Ectodermal cell (in vitro differentiated cells): ENCODE data around the gene DAPK2. TPM values are rescaled to one million over a fixed set of nuclear protein-coding genes. Genes with fewer than 3 reads are reported as not detected.
"Not testable (repeated sequence)": the region's sequence is repeated elsewhere in the genome, so short reads cannot be mapped to it uniquely, and the experiment has no call there.

Source experiments
- H3K27ac ChIP-seq: 2 replicates; pipeline ENCODE4 v1.7.0; 2013; ENCODE audit warnings: mild to moderate bottlenecking, low read depth, low read length; ENCODE audit not compliant: insufficient read depth, poor library complexity, severe bottlenecking
- H3K27me3 ChIP-seq: 2 replicates; pipeline ENCODE4 v1.7.0; 2013; ENCODE audit warnings: mild to moderate bottlenecking, low read length; ENCODE audit not compliant: insufficient read depth, control insufficient read depth, poor library complexity, severe bottlenecking
- H3K36me3 ChIP-seq: one replicate; pipeline ENCODE4 v1.7.0; 2013; ENCODE audit warnings: low read length; ENCODE audit not compliant: control insufficient read depth, insufficient read depth
- H3K4me1 ChIP-seq: one replicate; pipeline ENCODE4 v1.7.0; 2013; ENCODE audit warnings: low read length; ENCODE audit not compliant: control insufficient read depth, insufficient read depth
- H3K4me3 ChIP-seq: 2 replicates; pipeline ENCODE4 v1.7.0; 2013; ENCODE audit warnings: low read depth, low read length, control low read depth; ENCODE audit not compliant: insufficient read depth
- H3K9me3 ChIP-seq: 2 replicates; pipeline ENCODE4 v1.7.0; 2013; ENCODE audit warnings: mild to moderate bottlenecking, low read length, moderate library complexity; ENCODE audit not compliant: control insufficient read depth
- WGBS, 2 experiments: methylation state at CpG; one replicate each; pipeline ENCODE4 v1.1.7; 2013; ENCODE audit warnings: missing lambda C conversion rate in 2 of 2; 5-methylcytosine and 5-hydroxymethylcytosine counted together
- polyA plus RNA-seq, 4 experiments: library from polyadenylated mRNA; stranded (reverse); fragments of 50-300 nt; gene quantifications; one replicate each; pipeline ENCODE4 v1.2.3, GENCODE V29; 2013

DAPK2 gene
- 3.2 TPM for polyA plus RNA-seq (2013, experiment 1 of 4)
- polyA plus RNA-seq (2013, experiment 2 of 4): 3.6 TPM
- 4.1 TPM for polyA plus RNA-seq (2013, experiment 3 of 4)
- polyA plus RNA-seq (2013, experiment 4 of 4): 4.2 TPM

GRCh38 chr15:64046421-64047153, at the start of gene DAPK2:
DAPK2 (minus strand) TSS chr15:64046485; CDS start chr15:64040261, 6,224 bp downstream.
- Histone ChIP-seq H3K4me1 (peaks cover 9% of the 10 kb centered on the region), H3K27me3 (peaks cover 27% of the 10 kb centered on the region), H3K36me3 (no peaks in the 10 kb centered on the region), H3K9me3 (no peaks in the 10 kb centered on the region), H3K27ac (no peak within 1 kb of the TSS), H3K4me3 (peak within 1 kb of the TSS; percentile 49)
- WGBS, 2 experiments: 12% methylated on average over 49 to 50 of the region's 50 CpGs

DNA sequence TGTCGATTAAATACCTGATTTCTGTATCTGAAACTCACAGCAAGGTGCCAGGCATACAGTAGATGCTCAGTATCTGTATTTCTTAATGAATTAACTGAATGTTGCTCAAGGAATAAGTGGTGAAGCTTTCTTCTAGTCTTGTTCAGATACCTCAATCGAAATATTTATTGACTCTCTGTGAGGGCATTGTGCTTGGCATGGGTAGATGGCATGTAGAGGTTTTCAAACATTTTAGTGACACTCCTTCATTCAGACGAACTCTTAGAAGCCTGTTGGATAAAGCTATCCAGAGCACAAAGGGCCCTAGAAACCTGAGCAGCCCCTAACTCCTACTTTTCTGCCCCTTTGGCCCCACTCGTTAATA, 49.1 kb upstream of the DAPK2 start:
- Histone ChIP-seq H3K36me3 (no peaks in the 10 kb centered on the region), H3K4me3 (peak overlapping the region; percentile 67), H3K27ac (no peak overlapping the region), H3K4me1 (peaks cover 13% of the 10 kb centered on the region), H3K9me3 (no peaks in the 10 kb centered on the region), H3K27me3 (no peaks in the 10 kb centered on the region)
- 42 to 47% methylated on average over 4 of the region's 4 CpGs for WGBS, 2 experiments

- peaks cover 13% of the 10 kb centered on the region for H3K4me1 ChIP-seq
- H3K27ac ChIP-seq: peak within 1 kb of the TSS; percentile 76
- H3K36me3 ChIP-seq: no peaks in the 10 kb centered on the region
- H3K27me3 ChIP-seq: no peaks in the 10 kb centered on the region
- peak within 1 kb of the TSS; percentile 95 for H3K4me3 ChIP-seq
- no peaks in the 10 kb centered on the region for H3K9me3 ChIP-seq
- 0 to 1% methylated on average over 41 of the region's 41 CpGs for WGBS, 2 experiments
Observed at GRCh38 chr15:64093627-64094417, 47.5 kb upstream of the DAPK2 start, which contains the start of gene CIAO2A. CIAO2A (minus strand) TSS chr15:64093838; CDS start chr15:64093768, 70 bp downstream.

GRCh38 chr15:64092864-64093626, 46.8 kb upstream of the DAPK2 start:
- Histone ChIP-seq H3K27me3 (no peaks in the 10 kb centered on the region), H3K27ac (peak overlapping the region; percentile 76), H3K4me1 (peaks cover 13% of the 10 kb centered on the region)

DNA sequence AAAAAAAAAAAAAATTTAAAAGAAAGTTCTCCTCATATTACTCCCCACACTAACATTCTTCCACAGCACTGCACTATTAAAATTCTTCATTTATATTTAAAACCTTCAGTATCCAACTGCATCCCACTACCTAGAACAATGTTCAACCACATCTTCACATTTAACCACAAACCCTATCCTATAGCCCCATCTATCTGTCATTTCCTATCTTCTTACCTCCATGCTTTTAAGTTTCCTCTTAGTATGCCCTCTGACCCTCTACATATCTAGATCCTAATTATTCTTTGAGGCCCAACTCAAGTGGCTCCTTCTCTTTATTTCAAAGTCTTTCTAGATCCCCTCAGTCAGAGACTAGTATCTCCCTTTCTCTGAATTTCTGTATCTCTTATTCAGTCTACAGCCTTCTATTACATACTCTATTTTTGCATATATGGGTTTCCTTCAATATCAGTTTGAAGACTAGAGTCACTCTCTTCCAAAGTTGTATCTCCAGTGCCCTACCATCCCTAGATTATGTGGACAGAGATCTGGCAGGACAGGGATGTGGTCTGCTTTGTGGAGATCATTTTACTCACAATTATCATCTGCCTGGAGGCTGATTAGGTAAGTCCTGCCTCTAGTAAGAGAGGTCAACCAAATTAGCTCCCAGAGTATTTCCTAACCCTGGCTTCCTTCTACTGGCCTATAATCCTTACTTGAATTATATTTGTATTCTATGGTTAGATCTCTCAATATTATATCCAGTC, 46.0 kb upstream of the DAPK2 start:
- H3K4me1 ChIP-seq: peaks cover 9% of the 10 kb centered on the region
- H3K36me3 ChIP-seq: peaks cover 13% of the 10 kb centered on the region
- H3K27me3 ChIP-seq: no peaks in the 10 kb centered on the region
- H3K9me3 ChIP-seq: no peaks in the 10 kb centered on the region
- no peak overlapping the region for H3K27ac ChIP-seq
- peak overlapping the region; percentile 95 for H3K4me3 ChIP-seq

More at GRCh38 chr15:64092864-64093626, 46.8 kb upstream of the DAPK2 start:
- 9% methylated on average over 22 of the region's 22 CpGs for WGBS, 2 experiments
- Histone ChIP-seq H3K4me3 (peak overlapping the region; percentile 95), H3K9me3 (no peaks in the 10 kb centered on the region), H3K36me3 (peaks cover 5% of the 10 kb centered on the region)

GRCh38 chr15:64090527-64090926, 44.2 kb upstream of the DAPK2 start:
- H3K9me3 ChIP-seq: no peaks in the 10 kb centered on the region
- peaks cover 6% of the 10 kb centered on the region for H3K4me1 ChIP-seq
- WGBS, 2 experiments: 96% methylated on average over 3 of the region's 3 CpGs
- no peak overlapping the region for H3K4me3 ChIP-seq
- no peak overlapping the region for H3K27ac ChIP-seq
- H3K36me3 ChIP-seq: peaks cover 15% of the 10 kb centered on the region
- H3K27me3 ChIP-seq: no peaks in the 10 kb centered on the region

DNA sequence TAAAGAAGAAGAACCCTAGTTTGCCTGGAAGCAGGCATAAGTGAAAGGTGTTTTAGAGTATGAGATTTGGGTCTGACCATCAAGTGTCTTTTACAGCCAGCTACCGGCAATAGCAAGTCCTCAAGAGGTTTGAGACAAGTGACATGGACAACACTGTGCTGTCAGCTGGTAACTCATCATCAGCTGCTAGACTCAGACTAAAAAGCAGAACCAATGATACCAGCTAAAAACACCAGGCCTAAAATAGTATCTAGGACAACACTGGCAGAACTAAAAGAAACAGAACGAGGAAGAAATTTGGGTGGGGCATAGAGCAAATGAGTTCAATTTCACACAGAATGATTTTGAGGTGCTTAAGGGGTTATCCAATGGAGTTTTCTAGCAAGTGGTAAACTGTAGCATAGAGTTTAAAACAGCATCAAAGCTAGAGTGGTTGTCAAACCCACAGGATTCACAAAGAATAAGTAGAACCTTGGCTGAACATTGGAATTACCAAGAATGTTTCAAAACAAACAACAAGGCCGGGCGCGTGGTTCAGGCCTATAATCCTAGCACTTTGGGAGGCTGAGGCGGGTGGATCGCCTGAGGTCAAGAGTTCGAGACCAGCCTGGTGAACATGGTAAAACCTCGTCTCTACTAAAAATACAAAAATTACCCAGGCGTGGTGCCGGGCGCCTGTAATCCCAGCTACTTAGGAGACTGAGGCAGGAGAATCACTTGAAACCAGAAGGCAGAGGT, 43.4 kb upstream of the DAPK2 start:
- WGBS, 2 experiments: 93% methylated on average over 12 of the region's 12 CpGs
- Histone ChIP-seq H3K36me3 (peaks cover 15% of the 10 kb centered on the region), H3K4me1 (peaks cover 4% of the 10 kb centered on the region), H3K27ac (no peak overlapping the region), H3K27me3 (no peaks in the 10 kb centered on the region), H3K9me3 (no peaks in the 10 kb centered on the region), H3K4me3 (no peak overlapping the region)

GRCh38 chr15:64082757-64083156, 36.5 kb upstream of the DAPK2 start:
- H3K4me3 ChIP-seq: no peak overlapping the region
- H3K9me3 ChIP-seq: no peaks in the 10 kb centered on the region
- 91 to 95% methylated on average over 2 of the region's 3 CpGs for WGBS, 2 experiments
- H3K27ac ChIP-seq: no peak overlapping the region
- H3K27me3 ChIP-seq: no peaks in the 10 kb centered on the region
- H3K4me1 ChIP-seq: no peaks in the 10 kb centered on the region
- H3K36me3 ChIP-seq: peaks cover 7% of the 10 kb centered on the region

DNA sequence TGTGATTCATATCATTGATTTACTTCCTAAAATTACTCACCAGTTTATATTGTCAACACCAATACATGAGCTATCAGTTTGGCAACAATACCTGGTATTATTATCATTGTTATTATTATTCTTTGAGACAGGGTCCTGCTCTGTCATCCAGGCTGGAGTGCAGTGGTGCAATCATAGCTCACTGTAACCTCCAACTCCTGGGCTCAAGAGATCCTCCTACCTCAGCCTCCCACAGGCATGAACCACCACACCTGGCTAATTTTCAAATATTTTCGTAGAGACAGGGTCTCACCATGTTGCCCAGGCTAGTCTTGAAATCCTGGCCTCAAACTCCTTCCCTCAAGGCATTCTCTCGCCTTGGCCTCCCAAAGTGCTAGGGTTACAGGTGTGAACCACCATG, 27.2 kb upstream of the DAPK2 start:
- WGBS, 2 experiments: 90 to 95% methylated on average over 2 of the region's 2 CpGs
- H3K27ac ChIP-seq, H3K36me3 ChIP-seq, H3K4me3 ChIP-seq, H3K9me3 ChIP-seq, H3K27me3 ChIP-seq, H3K4me1 ChIP-seq: not testable (repeated sequence)
